ENCODE results near the gene FNIP2.

DNA sequence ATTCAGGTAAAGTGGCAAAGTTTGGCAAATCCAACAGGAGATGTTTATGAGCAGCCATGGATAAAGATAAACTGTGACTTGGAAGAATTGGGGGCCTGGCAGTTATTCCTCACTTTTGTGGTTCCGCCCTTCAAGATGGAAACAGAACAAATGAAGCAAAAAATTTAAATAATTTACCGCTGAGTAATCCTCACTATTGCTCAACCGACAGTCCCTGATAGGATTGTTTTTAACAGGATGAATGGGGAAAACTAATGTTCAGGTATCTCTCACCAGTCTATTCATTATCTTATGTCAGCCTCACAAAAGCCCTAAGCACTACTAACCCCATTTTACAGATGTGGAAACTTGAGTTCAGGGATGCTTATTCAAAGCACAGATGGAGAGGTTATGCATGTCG is 90.8 kb downstream of the FNIP2 start:
- TF ChIP-seq, protein P1, sequence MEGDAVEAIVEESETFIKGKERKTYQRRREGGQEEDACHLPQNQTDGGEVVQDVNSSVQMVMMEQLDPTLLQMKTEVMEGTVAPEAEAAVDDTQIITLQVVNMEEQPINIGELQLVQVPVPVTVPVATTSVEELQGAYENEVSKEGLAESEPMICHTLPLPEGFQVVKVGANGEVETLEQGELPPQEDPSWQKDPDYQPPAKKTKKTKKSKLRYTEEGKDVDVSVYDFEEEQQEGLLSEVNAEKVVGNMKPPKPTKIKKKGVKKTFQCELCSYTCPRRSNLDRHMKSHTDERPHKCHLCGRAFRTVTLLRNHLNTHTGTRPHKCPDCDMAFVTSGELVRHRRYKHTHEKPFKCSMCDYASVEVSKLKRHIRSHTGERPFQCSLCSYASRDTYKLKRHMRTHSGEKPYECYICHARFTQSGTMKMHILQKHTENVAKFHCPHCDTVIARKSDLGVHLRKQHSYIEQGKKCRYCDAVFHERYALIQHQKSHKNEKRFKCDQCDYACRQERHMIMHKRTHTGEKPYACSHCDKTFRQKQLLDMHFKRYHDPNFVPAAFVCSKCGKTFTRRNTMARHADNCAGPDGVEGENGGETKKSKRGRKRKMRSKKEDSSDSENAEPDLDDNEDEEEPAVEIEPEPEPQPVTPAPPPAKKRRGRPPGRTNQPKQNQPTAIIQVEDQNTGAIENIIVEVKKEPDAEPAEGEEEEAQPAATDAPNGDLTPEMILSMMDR (conservative IDR thresholded peaks at IDR 0.05 in 1 of 2, IDR thresholded peaks at IDR 0.05 in 1 of 2; ENCODE audit: extremely low read depth in 1 of 2, insufficient read depth in 1 of 2, low read depth in 1 of 2, low read length in 2 of 2): no peak
- TF ChIP-seq EZH2 (IDR thresholded peaks at IDR 0.05; ENCODE audit: borderline replicate concordance, low read length): no peak

Measured in mammary epithelial cell (primary cell).